HepG2 (cell line): Measurements from ENCODE around the gene SEPHS2. TPM values are rescaled to one million over a fixed set of nuclear protein-coding genes. Genes with fewer than 3 reads are reported as not detected.
A peak's percentile ranks its signal among the peaks of the same experiment; 100 is the strongest.

ENCODE experiments used
- ELF3 ChIP-seq: IDR thresholded peaks from 2 replicates; pipeline ENCODE4 v1.6.1; 2016; ENCODE audit warnings: missing genetic modification reagents, missing compliant biosample characterization
- FOSL1 ChIP-seq: sonication (generic); formaldehyde crosslinking; IDR thresholded peaks from 2 replicates; pipeline ENCODE4 v1.9.0; 2021; ENCODE audit warnings: missing genetic modification reagents, borderline replicate concordance
- FOXP1 ChIP-seq, 2 experiments: fragments of 450-650 bp in 1 of 2; IDR thresholded peaks; 2 replicates each; pipeline ENCODE4 v1.6.1; 2017 to 2018; ENCODE audit warnings: antibody characterized with exemption in 1 of 2
- GTF3A ChIP-seq: sonication (generic); formaldehyde crosslinking; conservative IDR thresholded peaks from 2 replicates; pipeline ENCODE4 v1.4.0; 2020; ENCODE audit warnings: mild to moderate bottlenecking, missing genetic modification reagents
- GZF1 ChIP-seq: sonication (generic); formaldehyde crosslinking; IDR thresholded peaks from 2 replicates; pipeline ENCODE4 v1.5.1; 2020; ENCODE audit warnings: mild to moderate bottlenecking, missing genetic modification reagents
- MBD4 ChIP-seq: IDR thresholded peaks from 2 replicates; pipeline ENCODE4 v1.6.1; 2012; ENCODE audit warnings: low read length, inconsistent platforms, borderline replicate concordance
- MBNL3 ChIP-seq: fragments of 250-450 bp; sonication (Bioruptor Pico); conservative IDR thresholded peaks from 2 replicates; pipeline ENCODE4 v1.8.0; 2022; ENCODE audit warnings: mild to moderate bottlenecking, inconsistent platforms
- MED8 ChIP-seq: sonication (generic); formaldehyde crosslinking; IDR thresholded peaks from 2 replicates; pipeline ENCODE4 v1.8.1; 2023; ENCODE audit warnings: mild to moderate bottlenecking, missing genetic modification reagents; ENCODE audit not compliant: insufficient replicate concordance
- MIER2 ChIP-seq: IDR thresholded peaks from 2 replicates; pipeline ENCODE4 v1.6.1; 2016; ENCODE audit warnings: missing biosample characterization, missing genetic modification reagents
- NAIF1 ChIP-seq: sonication (generic); formaldehyde crosslinking; IDR thresholded peaks from 2 replicates; pipeline ENCODE4 v1.5.0; 2020; ENCODE audit warnings: mild to moderate bottlenecking, missing genetic modification reagents, borderline replicate concordance
- NFYB ChIP-seq: sonication (generic); formaldehyde crosslinking; IDR thresholded peaks from 2 replicates; pipeline ENCODE4 v1.4.0; 2020; ENCODE audit warnings: missing genetic modification reagents
- NPAS2 ChIP-seq: sonication (generic); formaldehyde crosslinking; IDR thresholded peaks from 2 replicates; pipeline ENCODE4 v1.8.0; 2022; ENCODE audit warnings: mild to moderate bottlenecking, missing genetic modification reagents, borderline replicate concordance
- RAD21 ChIP-seq: fragments of 450-650 bp; formaldehyde crosslinking; IDR thresholded peaks from 2 replicates; pipeline ENCODE4 v1.5.0; 2020; ENCODE audit warnings: mild to moderate bottlenecking
- TAF15 ChIP-seq: fragments of 200-400 bp; formaldehyde crosslinking; IDR thresholded peaks from one replicate; pipeline ENCODE4 v1.6.1; 2018; ENCODE audit warnings: mild to moderate bottlenecking, low read depth, low read length; ENCODE audit not compliant: poor library complexity, severe bottlenecking
- ZBTB33 ChIP-seq: sonication (generic); formaldehyde crosslinking; IDR thresholded peaks from 2 replicates; pipeline ENCODE4 v1.4.0; 2020; ENCODE audit warnings: missing genetic modification reagents
- ZBTB37 ChIP-seq: sonication (generic); formaldehyde crosslinking; IDR thresholded peaks from 2 replicates; pipeline ENCODE4 v1.4.0; 2020; ENCODE audit warnings: mild to moderate bottlenecking, missing genetic modification reagents
- ZBTB38 ChIP-seq: sonication (generic); formaldehyde crosslinking; IDR thresholded peaks from 2 replicates; pipeline ENCODE4 v1.5.1; 2020; ENCODE audit warnings: mild to moderate bottlenecking, missing genetic modification reagents
- ZFP36L2 ChIP-seq: sonication (generic); formaldehyde crosslinking; IDR thresholded peaks from 2 replicates; pipeline ENCODE4 v1.4.0; 2020; ENCODE audit warnings: missing genetic modification reagents
- ZNF24 ChIP-seq: fragments of 450-650 bp; IDR thresholded peaks from 2 replicates; pipeline ENCODE4 v1.6.1; 2017; ENCODE audit warnings: antibody characterized with exemption, mild to moderate bottlenecking
- ZNF484 ChIP-seq: sonication (generic); formaldehyde crosslinking; IDR thresholded peaks from 2 replicates; pipeline ENCODE4 v1.5.1; 2020; ENCODE audit warnings: mild to moderate bottlenecking, low read depth, missing genetic modification reagents, borderline replicate concordance
- ZNF564 ChIP-seq: sonication (generic); formaldehyde crosslinking; IDR thresholded peaks from 2 replicates; pipeline ENCODE4 v1.8.1; 2023; ENCODE audit warnings: mild to moderate bottlenecking, missing genetic modification reagents
- ZNF569 ChIP-seq: sonication (generic); formaldehyde crosslinking; IDR thresholded peaks from 2 replicates; pipeline ENCODE4 v1.5.0; 2020; ENCODE audit warnings: mild to moderate bottlenecking, missing genetic modification reagents, moderate library complexity, borderline replicate concordance
- ZNF615 ChIP-seq: sonication (generic); formaldehyde crosslinking; IDR thresholded peaks from 2 replicates; pipeline ENCODE4 v1.5.0; 2020; ENCODE audit warnings: mild to moderate bottlenecking, missing genetic modification reagents, borderline replicate concordance
- ZNF652 ChIP-seq: IDR thresholded peaks from 2 replicates; pipeline ENCODE4 v1.6.1; 2016; ENCODE audit warnings: low read depth, borderline replicate concordance
- ZNF891 ChIP-seq: sonication (generic); formaldehyde crosslinking; IDR thresholded peaks from 2 replicates; pipeline ENCODE4 v1.5.0; 2020; ENCODE audit warnings: mild to moderate bottlenecking, missing genetic modification reagents
- polyA plus RNA-seq, 8 experiments: library from polyadenylated mRNA; depleted of rRNA in 3 of 8; stranded (reverse) in 7 of 8; unstranded in 1 of 8; fragments of >200 nt; fragmentation: Illumina TruSeq in 4 of 8; extraction: Trizol in 4 of 8; gene quantifications; 2 replicates each; pipeline versions ENCODE4 v1.2.1 to v1.2.3, GENCODE V29; 2011 to 2016; ENCODE audit warnings: low read depth in 4 of 8, missing spikeins in 1 of 8, mixed read lengths in 1 of 8; ENCODE audit not compliant: insufficient read depth in 1 of 8
- total RNA-seq, 5 experiments: library from RNA; depleted of rRNA; stranded (reverse); fragments of >200 nt; fragmentation: Illumina TruSeq; extraction: Trizol; gene quantifications; 2 replicates each; pipeline ENCODE4 v1.2.3, GENCODE V29; 2016; ENCODE audit warnings: low read depth in 1 of 5
- TF ChIP-seq, protein P1 (sequence below): sonication (generic); formaldehyde crosslinking; IDR thresholded peaks from 2 replicates; pipeline ENCODE4 v1.5.1; 2020; ENCODE audit warnings: missing genetic modification reagents, mild to moderate bottlenecking, borderline replicate concordance

SEPHS2 gene
- total and polyA plus RNA-seq, 2 of the 13 experiments (the other 11 are each of a cell fraction or from before 2014, with no cell fraction given): 20.7 to 127 TPM

- TF ChIP-seq MIER2 (CRISPR knock-in tag): no peak
- no peak for TF ChIP-seq ZNF484 (CRISPR knock-in tag)
- no peak for TF ChIP-seq ZNF564 (CRISPR knock-in tag)
- TF ChIP-seq NPAS2 (CRISPR knock-in tag): no peak
- TF ChIP-seq ZNF24: 0 out of 2 replicates have a peak, but pooled peaks have one; percentile 22
- no peak for TF ChIP-seq FOSL1 (CRISPR knock-in tag)
- no peak for TF ChIP-seq MED8
- TF ChIP-seq ZNF569 (CRISPR knock-in tag): no peak
- no peak for TF ChIP-seq ZNF615 (CRISPR knock-in tag)
- TF ChIP-seq ZFP36L2 (CRISPR knock-in tag): no peak
- no peak for TF ChIP-seq MBNL3 (CRISPR knock-in tag)
- TF ChIP-seq ZBTB33: no peak
- no peak for TF ChIP-seq ZNF891 (CRISPR knock-in tag)
- no peak for TF ChIP-seq ZNF652 (CRISPR knock-in tag)
- no peak for TF ChIP-seq RAD21
- TF ChIP-seq MBD4: no peak
- peak; percentile 47; the same call in 1 of the 2 replicates for TF ChIP-seq ZBTB38 (CRISPR knock-in tag)
- no peak for TF ChIP-seq ZBTB37 (CRISPR knock-in tag)
- TF ChIP-seq FOXP1 (IDR thresholded peaks at IDR 0.05): peak; percentile 64
- peak; percentile 86 for TF ChIP-seq FOXP1 (CRISPR knock-in tag; IDR thresholded peaks at IDR 0.05)
- TF ChIP-seq NAIF1: peak; percentile 83; the same call in 1 of the 2 replicates
- no peak for TF ChIP-seq NFYB (CRISPR knock-in tag)
- TF ChIP-seq, protein P1, sequence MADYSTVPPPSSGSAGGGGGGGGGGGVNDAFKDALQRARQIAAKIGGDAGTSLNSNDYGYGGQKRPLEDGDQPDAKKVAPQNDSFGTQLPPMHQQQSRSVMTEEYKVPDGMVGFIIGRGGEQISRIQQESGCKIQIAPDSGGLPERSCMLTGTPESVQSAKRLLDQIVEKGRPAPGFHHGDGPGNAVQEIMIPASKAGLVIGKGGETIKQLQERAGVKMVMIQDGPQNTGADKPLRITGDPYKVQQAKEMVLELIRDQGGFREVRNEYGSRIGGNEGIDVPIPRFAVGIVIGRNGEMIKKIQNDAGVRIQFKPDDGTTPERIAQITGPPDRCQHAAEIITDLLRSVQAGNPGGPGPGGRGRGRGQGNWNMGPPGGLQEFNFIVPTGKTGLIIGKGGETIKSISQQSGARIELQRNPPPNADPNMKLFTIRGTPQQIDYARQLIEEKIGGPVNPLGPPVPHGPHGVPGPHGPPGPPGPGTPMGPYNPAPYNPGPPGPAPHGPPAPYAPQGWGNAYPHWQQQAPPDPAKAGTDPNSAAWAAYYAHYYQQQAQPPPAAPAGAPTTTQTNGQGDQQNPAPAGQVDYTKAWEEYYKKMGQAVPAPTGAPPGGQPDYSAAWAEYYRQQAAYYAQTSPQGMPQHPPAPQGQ: no peak
- TF ChIP-seq ELF3 (CRISPR knock-in tag): peak; percentile 94
- no peak; the same call in 1 of the 2 replicates for TF ChIP-seq GZF1 (CRISPR knock-in tag)
- TF ChIP-seq TAF15: no peak
- TF ChIP-seq GTF3A (CRISPR knock-in tag): no peak
Measured at GRCh38 chr16:30488764-30489605, 43.3 kb upstream of the SEPHS2 start (continued).
